Trophoblast cell (in vitro differentiated cells and primary cell): ENCODE results near the gene THOP1.

Experiments used
- DNase-seq, 2 donors: peaks; one replicate each; pipeline ENCODE4 v3.0.0-alpha.2; 2016
- H2AFZ ChIP-seq: 2 replicates; pipeline ENCODE4 v1.6.1; 2013; ENCODE audit warnings: low read length, moderate library complexity, mild to moderate bottlenecking; ENCODE audit not compliant: insufficient read depth, poor library complexity
- H2AK5ac ChIP-seq: 2 replicates; pipeline ENCODE4 v1.6.1; 2013; ENCODE audit warnings: mild to moderate bottlenecking, low read length
- H2BK120ac ChIP-seq: 2 replicates; pipeline ENCODE4 v1.6.1; 2013; ENCODE audit warnings: low read length, mild to moderate bottlenecking, moderate library complexity; ENCODE audit not compliant: insufficient read depth, poor library complexity
- H2BK12ac ChIP-seq: 2 replicates; pipeline ENCODE4 v1.6.1; 2013; ENCODE audit warnings: mild to moderate bottlenecking, low read length, moderate library complexity
- H2BK5ac ChIP-seq: 2 replicates; pipeline ENCODE4 v1.6.1; 2013; ENCODE audit warnings: low read length, low read depth, moderate library complexity, mild to moderate bottlenecking; ENCODE audit not compliant: poor library complexity
- H3K14ac ChIP-seq: 2 replicates; pipeline ENCODE4 v1.6.1; 2013; ENCODE audit warnings: mild to moderate bottlenecking, low read length
- H3K18ac ChIP-seq: 2 replicates; pipeline ENCODE4 v1.6.1; 2013; ENCODE audit warnings: mild to moderate bottlenecking, low read length
- H3K23ac ChIP-seq: 2 replicates; pipeline ENCODE4 v1.6.1; 2013; ENCODE audit warnings: low read length
- H3K27ac ChIP-seq: 2 replicates; pipeline ENCODE4 v1.5.1; 2013; ENCODE audit warnings: low read depth, mild to moderate bottlenecking, inconsistent platforms, low read length, moderate library complexity
- H3K27me3 ChIP-seq: 2 replicates; pipeline ENCODE4 v1.6.1; 2013; ENCODE audit warnings: inconsistent platforms, mild to moderate bottlenecking, low read length, moderate library complexity; ENCODE audit not compliant: insufficient read depth
- H3K36me3 ChIP-seq, 2 experiments: 1 replicate in 1 of 2; 2 replicates in 1 of 2; pipeline ENCODE4 v1.6.1; 2013; ENCODE audit warnings: low read length in 2 of 2, mild to moderate bottlenecking in 2 of 2, moderate library complexity in 1 of 2; ENCODE audit not compliant: insufficient read depth in 2 of 2, control insufficient read depth in 1 of 2
- H3K4ac ChIP-seq: 2 replicates; pipeline ENCODE4 v1.6.1; 2013; ENCODE audit warnings: low read depth, mild to moderate bottlenecking, low read length, moderate library complexity
- H3K4me1 ChIP-seq, 2 experiments: 1 replicate in 1 of 2; 2 replicates in 1 of 2; pipeline ENCODE4 v1.6.1; 2013; ENCODE audit warnings: low read length in 2 of 2, mild to moderate bottlenecking in 2 of 2, moderate library complexity in 1 of 2; ENCODE audit not compliant: insufficient read depth in 2 of 2, control insufficient read depth in 1 of 2
- H3K4me2 ChIP-seq: 2 replicates; pipeline ENCODE4 v1.6.1; 2013; ENCODE audit warnings: inconsistent platforms, mild to moderate bottlenecking, low read length, moderate library complexity
- H3K4me3 ChIP-seq: 2 replicates; pipeline ENCODE4 v1.5.1; 2013; ENCODE audit warnings: mild to moderate bottlenecking, low read depth, low read length, inconsistent platforms
- H3K79me1 ChIP-seq: one replicate; pipeline ENCODE4 v1.6.1; 2013; ENCODE audit warnings: low read length
- H3K79me2 ChIP-seq: 2 replicates; pipeline ENCODE4 v1.6.1; 2013; ENCODE audit warnings: low read length, mild to moderate bottlenecking; ENCODE audit not compliant: control insufficient read depth, insufficient read depth, poor library complexity
- H3K9ac ChIP-seq: 2 replicates; pipeline ENCODE4 v1.6.1; 2013; ENCODE audit warnings: mild to moderate bottlenecking, low read length
- H3K9me3 ChIP-seq: 2 replicates; pipeline ENCODE4 v1.6.1; 2013; ENCODE audit warnings: low read depth, mild to moderate bottlenecking, control low read depth, inconsistent platforms, low read length; ENCODE audit not compliant: insufficient read depth
- H4K12ac ChIP-seq: 2 replicates; pipeline ENCODE4 v1.6.1; 2013; ENCODE audit warnings: low read depth, mild to moderate bottlenecking, low read length, moderate library complexity
- H4K8ac ChIP-seq: 2 replicates; pipeline ENCODE4 v1.6.1; 2013; ENCODE audit warnings: low read depth, mild to moderate bottlenecking, low read length, moderate library complexity
- H4K91ac ChIP-seq: one replicate; pipeline ENCODE4 v1.6.1; 2013; ENCODE audit warnings: low read depth, mild to moderate bottlenecking, low read length, moderate library complexity
- WGBS: extraction: QIAGEN DNeasy Blood & Tissue Kit; methylation state at CpG from one replicate; pipeline ENCODE4 v1.1.7; 2013; ENCODE audit warnings: missing lambda C conversion rate; ENCODE audit not compliant: insufficient read length, insufficient coverage; ENCODE audit errors: extremely low coverage; 5-methylcytosine and 5-hydroxymethylcytosine counted together

THOP1 gene

GRCh38 chr19:2767688-2768087, 17.6 kb upstream of the THOP1 start:
- WGBS: no CpG with 5 or more reads among the region's 19 CpGs

GRCh38 chr19:2768365-2769132, 16.8 kb upstream of the THOP1 start:
- Histone ChIP-seq H4K8ac (no peak overlapping the region), H3K9me3 (no peaks in the 10 kb centered on the region), H3K23ac (no peak overlapping the region), H3K18ac (no peak overlapping the region), H2BK12ac (no peak overlapping the region), H3K79me2 (peaks cover 4% of the 10 kb centered on the region), H3K9ac (no peak overlapping the region), H2AK5ac (no peak overlapping the region), H3K36me3 (peaks cover 67 to 68% of the 10 kb centered on the region in 2 experiments), H3K27me3 (no peaks in the 10 kb centered on the region), H2BK5ac (no peak overlapping the region), H3K4ac (no peak overlapping the region), H2AFZ (no peak overlapping the region), H4K12ac (no peak overlapping the region), H3K4me1 (peaks cover 9 to 12% of the 10 kb centered on the region in 2 experiments), H4K91ac (no peak overlapping the region), H3K79me1 (no peaks in the 10 kb centered on the region), H3K4me2 (no peak overlapping the region), H2BK120ac (no peak overlapping the region), H3K27ac (no peak overlapping the region), H3K14ac (no peak overlapping the region), H3K4me3 (no peak overlapping the region)
- no CpG with 5 or more reads among the region's 29 CpGs for WGBS
- DNase-seq: no peak

More at GRCh38 chr19:2767688-2768087, 17.6 kb upstream of the THOP1 start:
- no peak overlapping the region for H3K27ac ChIP-seq
- H3K23ac ChIP-seq: no peak overlapping the region
- H2BK120ac ChIP-seq: no peak overlapping the region
- no peak overlapping the region for H4K12ac ChIP-seq
- peaks cover 9 to 11% of the 10 kb centered on the region in 2 experiments for H3K4me1 ChIP-seq
- no peaks in the 10 kb centered on the region for H3K79me1 ChIP-seq
- H2BK5ac ChIP-seq: no peak overlapping the region
- H3K14ac ChIP-seq: no peak overlapping the region
- H3K9ac ChIP-seq: no peak overlapping the region
- H2AK5ac ChIP-seq: no peak overlapping the region
- H3K36me3 ChIP-seq: peaks cover 76 to 77% of the 10 kb centered on the region in 2 experiments
- no peak overlapping the region for H3K4ac ChIP-seq
- no peak overlapping the region for H3K4me2 ChIP-seq
- no peaks in the 10 kb centered on the region for H3K9me3 ChIP-seq
- no peak overlapping the region for H2AFZ ChIP-seq
- no peak overlapping the region for H3K18ac ChIP-seq
- no peak overlapping the region for H4K91ac ChIP-seq
- DNase-seq: no peak
- H3K79me2 ChIP-seq: peaks cover 4% of the 10 kb centered on the region
- no peak overlapping the region for H4K8ac ChIP-seq
- H3K27me3 ChIP-seq: no peaks in the 10 kb centered on the region
- H2BK12ac ChIP-seq: no peak overlapping the region
- no peak overlapping the region for H3K4me3 ChIP-seq

DNA sequence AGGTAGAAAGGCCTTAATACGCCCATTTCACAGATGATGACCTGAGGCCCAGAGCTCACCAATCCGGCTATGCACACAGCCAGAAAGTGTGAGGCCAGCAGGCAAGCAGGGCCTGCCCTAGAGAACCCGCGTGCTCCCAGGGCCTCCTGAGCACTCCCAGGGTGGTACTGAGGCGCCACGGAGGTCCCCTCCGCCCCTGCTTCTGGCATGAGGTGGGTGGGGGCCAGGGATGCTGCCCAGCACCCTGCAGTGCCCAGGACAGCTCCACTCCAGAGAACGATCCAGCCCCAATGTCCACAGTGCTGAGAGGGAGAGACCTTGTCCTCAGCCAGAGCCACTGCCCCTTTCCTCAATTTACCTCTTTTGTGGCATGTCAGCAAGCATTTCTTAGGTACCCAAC, 16.1 kb upstream of the THOP1 start:
- Histone ChIP-seq H4K12ac (no peak overlapping the region), H2AFZ (no peak overlapping the region), H3K4ac (peak overlapping the region; percentile 3)

GRCh38 chr19:2770055-2771013, 15.0 kb upstream of the THOP1 start:
- Histone ChIP-seq H4K12ac (no peak overlapping the region), H3K4me3 (no peak overlapping the region), H2BK12ac (no peak overlapping the region), H3K27ac (no peak overlapping the region), H3K79me2 (peaks cover 15% of the 10 kb centered on the region), H3K36me3 (peaks cover 61 to 64% of the 10 kb centered on the region in 2 experiments), H3K14ac (no peak overlapping the region), H3K27me3 (no peaks in the 10 kb centered on the region), H3K23ac (no peak overlapping the region), H3K9me3 (no peaks in the 10 kb centered on the region), H2BK120ac (no peak overlapping the region), H3K79me1 (no peaks in the 10 kb centered on the region), H2AFZ (no peak overlapping the region), H2AK5ac (no peak overlapping the region), H3K4me2 (no peak overlapping the region), H3K18ac (no peak overlapping the region), H3K4me1 (peaks cover 14% of the 10 kb centered on the region in 2 experiments), H3K9ac (no peak overlapping the region), H4K91ac (no peak overlapping the region), H4K8ac (no peak overlapping the region), H2BK5ac (no peak overlapping the region), H3K4ac (peak overlapping the region; percentile 35)
- WGBS: no CpG with 5 or more reads among the region's 40 CpGs
- no peak for DNase-seq

More for the DNA sequence above, 16.1 kb upstream of the THOP1 start:
- DNase-seq: no peak
- no peak overlapping the region for H3K14ac ChIP-seq
- H3K9me3 ChIP-seq: no peaks in the 10 kb centered on the region
- H3K79me1 ChIP-seq: no peaks in the 10 kb centered on the region
- H3K79me2 ChIP-seq: peaks cover 6% of the 10 kb centered on the region
- H3K18ac ChIP-seq: no peak overlapping the region
- no peak overlapping the region for H4K8ac ChIP-seq
- no peak overlapping the region for H3K4me2 ChIP-seq
- no peak overlapping the region for H2BK120ac ChIP-seq
- no peak overlapping the region for H4K91ac ChIP-seq
- no peak overlapping the region for H2BK5ac ChIP-seq
- no peak overlapping the region for H3K9ac ChIP-seq
- no peak overlapping the region for H3K4me3 ChIP-seq
- WGBS: no CpG with 5 or more reads among the region's 8 CpGs
- no peaks in the 10 kb centered on the region for H3K27me3 ChIP-seq
- H3K36me3 ChIP-seq: peaks cover 65 to 69% of the 10 kb centered on the region in 2 experiments
- H3K27ac ChIP-seq: no peak overlapping the region
- no peak overlapping the region for H2BK12ac ChIP-seq
- peaks cover 9 to 12% of the 10 kb centered on the region in 2 experiments for H3K4me1 ChIP-seq
- no peak overlapping the region for H3K23ac ChIP-seq
- no peak overlapping the region for H2AK5ac ChIP-seq
